Astrocyte (in vitro differentiated cells and primary cell): ENCODE data around the gene GALNT2. TPM values are rescaled to one million over a fixed set of nuclear protein-coding genes. Genes with fewer than 3 reads are reported as not detected.

Experiments
- DNase-seq: peaks from one replicate; pipeline ENCODE4 v3.0.0-alpha.2; 2010; ENCODE audit warnings: low read depth
- FAIRE-seq: peaks from 2 replicates; lab custom pipeline; 2011; peaks lifted over from hg19 to GRCh38; lab: Jason Lieb, UNC
- H2AFZ ChIP-seq: 2 replicates; pipeline ENCODE4 v1.6.0; 2012; ENCODE audit warnings: low read depth, low read length, inconsistent platforms
- H3K27ac ChIP-seq: 2 replicates; pipeline ENCODE4 v1.5.1; 2011; ENCODE audit warnings: low read depth, low read length, inconsistent platforms
- H3K27me3 ChIP-seq: 2 replicates; pipeline ENCODE4 v1.6.0; 2011; ENCODE audit warnings: low read length, inconsistent platforms; ENCODE audit not compliant: insufficient read depth
- H3K36me3 ChIP-seq: 2 replicates; pipeline ENCODE4 v1.5.1; 2011; ENCODE audit warnings: low read length, inconsistent platforms; ENCODE audit not compliant: insufficient read depth
- H3K4me1 ChIP-seq: 2 replicates; pipeline ENCODE4 v1.5.1; 2011; ENCODE audit warnings: low read length, inconsistent platforms; ENCODE audit not compliant: insufficient read depth
- H3K4me2 ChIP-seq: 2 replicates; pipeline ENCODE4 v1.6.0; 2012; ENCODE audit warnings: low read length, inconsistent platforms
- H3K4me3 ChIP-seq: 2 replicates; pipeline ENCODE4 v1.5.1; 2011; ENCODE audit warnings: low read depth, mild to moderate bottlenecking, low read length, inconsistent platforms; ENCODE audit not compliant: insufficient read depth
- H3K79me2 ChIP-seq: 2 replicates; pipeline ENCODE4 v1.6.0; 2012; ENCODE audit warnings: mild to moderate bottlenecking, low read length, inconsistent platforms; ENCODE audit not compliant: insufficient read depth
- H3K9ac ChIP-seq: 2 replicates; pipeline ENCODE4 v1.6.0; 2012; ENCODE audit warnings: mild to moderate bottlenecking, low read length, inconsistent platforms
- H3K9me3 ChIP-seq: 2 replicates; pipeline ENCODE4 v1.5.1; 2012; ENCODE audit warnings: low read depth, mild to moderate bottlenecking, low read length, inconsistent platforms; ENCODE audit not compliant: insufficient read depth
- H4K20me1 ChIP-seq: 2 replicates; pipeline ENCODE4 v1.6.0; 2012; ENCODE audit warnings: low read length, inconsistent platforms; ENCODE audit not compliant: insufficient read depth
- H3K27ac Mint-ChIP-seq: one replicate; pipeline ENCODE4 v1.8.0; 2021; ENCODE audit warnings: mild to moderate bottlenecking, mixed read lengths; ENCODE audit not compliant: unreplicated experiment
- H3K27me3 Mint-ChIP-seq: one replicate; pipeline ENCODE4 v1.8.0; 2021; ENCODE audit warnings: low read depth, mixed read lengths; ENCODE audit not compliant: unreplicated experiment
- H3K36me3 Mint-ChIP-seq: one replicate; pipeline ENCODE4 v1.8.0; 2021; ENCODE audit warnings: low read depth, mixed read lengths; ENCODE audit not compliant: unreplicated experiment
- H3K4me1 Mint-ChIP-seq: one replicate; pipeline ENCODE4 v1.8.0; 2021; ENCODE audit warnings: low read depth, mixed read lengths; ENCODE audit not compliant: unreplicated experiment
- H3K4me3 Mint-ChIP-seq: one replicate; pipeline ENCODE4 v1.8.0; 2021; ENCODE audit warnings: mild to moderate bottlenecking, moderate library complexity, mixed read lengths; ENCODE audit not compliant: unreplicated experiment
- H3K9me3 Mint-ChIP-seq: one replicate; pipeline ENCODE4 v1.8.0; 2021; ENCODE audit warnings: mild to moderate bottlenecking, mixed read lengths; ENCODE audit not compliant: unreplicated experiment
- EZH2 ChIP-seq: IDR thresholded peaks from 2 replicates; pipeline ENCODE4 v1.6.1; 2012; ENCODE audit warnings: mild to moderate bottlenecking, low read length, inconsistent platforms; ENCODE audit not compliant: insufficient read depth
- total RNA-seq: library from RNA; stranded (reverse); gene quantifications from 2 replicates; pipeline ENCODE4 v1.2.1, GENCODE V29; 2021
- TF ChIP-seq, protein P1 (sequence below): IDR thresholded peaks from 2 replicates; pipeline ENCODE4 v1.5.1; 2011; ENCODE audit warnings: low read depth, mild to moderate bottlenecking, inconsistent platforms, low read length, moderate library complexity; ENCODE audit not compliant: insufficient read depth

The GALNT2 gene
- total RNA-seq, 1 donor from 2014 or later = 507 TPM

DNA sequence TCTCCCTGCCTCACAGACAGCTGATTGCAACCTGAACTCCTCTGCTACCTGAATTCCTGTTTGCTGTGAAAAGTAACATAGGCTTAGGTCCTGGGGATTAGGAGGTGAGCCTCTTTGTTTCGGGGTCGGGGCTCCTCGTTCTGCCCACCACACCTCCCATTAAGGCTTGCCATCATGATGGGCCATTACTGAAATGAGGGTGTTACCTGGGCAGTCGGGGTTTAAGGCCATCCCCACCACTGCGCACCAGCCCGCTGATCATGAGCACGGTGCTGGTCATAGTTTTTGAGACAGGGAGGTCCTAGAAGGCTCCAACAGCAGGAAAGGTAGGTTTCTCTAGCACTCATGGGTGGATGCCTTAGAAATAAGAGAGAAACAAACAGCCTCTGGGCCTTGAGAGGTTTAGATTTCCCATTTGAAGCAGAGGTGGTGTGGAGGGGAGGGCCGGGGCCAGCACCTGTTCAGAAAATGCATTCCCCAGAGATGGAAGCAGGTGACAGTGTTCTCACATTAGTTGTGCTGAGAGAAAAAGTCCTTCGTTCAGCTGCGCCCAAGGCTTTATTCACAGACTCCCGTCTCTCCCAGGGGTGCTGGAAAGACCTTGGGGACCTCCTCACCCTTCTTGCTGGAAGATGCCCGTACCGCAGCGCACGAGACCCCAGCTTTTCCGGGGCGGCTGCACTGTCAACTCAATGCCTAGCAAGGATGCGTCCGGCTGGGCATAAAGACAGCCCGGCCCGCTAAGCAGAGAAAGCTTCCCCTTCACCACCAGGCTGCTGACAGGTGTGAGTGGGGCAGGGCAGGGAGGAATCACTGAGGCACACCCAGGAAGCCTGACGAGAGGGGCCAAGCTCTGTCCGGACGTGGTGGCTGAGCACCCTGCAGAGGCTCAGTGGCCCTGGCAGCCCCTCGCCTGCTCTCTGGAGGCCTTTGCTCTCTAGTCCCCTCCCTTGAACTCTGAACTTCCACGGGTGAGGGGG, 233.6 kb downstream of the GALNT2 start:
- Mint-ChIP-seq H3K9me3 (peaks cover 2% of the 10 kb centered on the region), H3K4me1 (peaks cover 6% of the 10 kb centered on the region), H3K36me3 (no peaks in the 10 kb centered on the region), H3K27me3 (peaks cover 21% of the 10 kb centered on the region), H3K4me3 (no peak overlapping the region), H3K27ac (no peak overlapping the region)
- Histone ChIP-seq H4K20me1 (no peaks in the 10 kb centered on the region), H3K36me3 (no peaks in the 10 kb centered on the region), H3K9ac (no peak overlapping the region), H3K27ac (no peak overlapping the region), H2AFZ (no peak overlapping the region), H3K27me3 (no peaks in the 10 kb centered on the region), H3K4me3 (no peak overlapping the region), H3K4me2 (no peak overlapping the region), H3K4me1 (peaks cover 3% of the 10 kb centered on the region), H3K79me2 (no peaks in the 10 kb centered on the region), H3K9me3 (no peaks in the 10 kb centered on the region)
- TF ChIP-seq EZH2 = no peak
- TF ChIP-seq, protein P1, sequence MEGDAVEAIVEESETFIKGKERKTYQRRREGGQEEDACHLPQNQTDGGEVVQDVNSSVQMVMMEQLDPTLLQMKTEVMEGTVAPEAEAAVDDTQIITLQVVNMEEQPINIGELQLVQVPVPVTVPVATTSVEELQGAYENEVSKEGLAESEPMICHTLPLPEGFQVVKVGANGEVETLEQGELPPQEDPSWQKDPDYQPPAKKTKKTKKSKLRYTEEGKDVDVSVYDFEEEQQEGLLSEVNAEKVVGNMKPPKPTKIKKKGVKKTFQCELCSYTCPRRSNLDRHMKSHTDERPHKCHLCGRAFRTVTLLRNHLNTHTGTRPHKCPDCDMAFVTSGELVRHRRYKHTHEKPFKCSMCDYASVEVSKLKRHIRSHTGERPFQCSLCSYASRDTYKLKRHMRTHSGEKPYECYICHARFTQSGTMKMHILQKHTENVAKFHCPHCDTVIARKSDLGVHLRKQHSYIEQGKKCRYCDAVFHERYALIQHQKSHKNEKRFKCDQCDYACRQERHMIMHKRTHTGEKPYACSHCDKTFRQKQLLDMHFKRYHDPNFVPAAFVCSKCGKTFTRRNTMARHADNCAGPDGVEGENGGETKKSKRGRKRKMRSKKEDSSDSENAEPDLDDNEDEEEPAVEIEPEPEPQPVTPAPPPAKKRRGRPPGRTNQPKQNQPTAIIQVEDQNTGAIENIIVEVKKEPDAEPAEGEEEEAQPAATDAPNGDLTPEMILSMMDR = no peak
- DNase-seq = no peak
- no peak for FAIRE-seq

- H3K27ac Mint-ChIP-seq = no peak overlapping the region
- Histone ChIP-seq H3K9me3 (no peaks in the 10 kb centered on the region), H3K4me2 (no peak overlapping the region), H3K4me1 (peaks cover 3% of the 10 kb centered on the region), H3K27ac (no peak overlapping the region), H4K20me1 (no peaks in the 10 kb centered on the region), H3K79me2 (no peaks in the 10 kb centered on the region), H2AFZ (no peak overlapping the region), H3K9ac (no peak overlapping the region), H3K27me3 (no peaks in the 10 kb centered on the region), H3K4me3 (no peak overlapping the region), H3K36me3 (no peaks in the 10 kb centered on the region)
- peaks cover 21% of the 10 kb centered on the region for H3K27me3 Mint-ChIP-seq
- peaks cover 2% of the 10 kb centered on the region for H3K9me3 Mint-ChIP-seq
- H3K4me1 Mint-ChIP-seq = peaks cover 6% of the 10 kb centered on the region
- no peak overlapping the region for H3K4me3 Mint-ChIP-seq
- DNase-seq (no peak), FAIRE-seq (no peak)
- TF ChIP-seq, protein P1 = no peak
- no peak for TF ChIP-seq EZH2
- no peaks in the 10 kb centered on the region for H3K36me3 Mint-ChIP-seq
These were observed 234.3 kb downstream of the GALNT2 start for GRCh38 chr1:230301322-230301721.

DNA sequence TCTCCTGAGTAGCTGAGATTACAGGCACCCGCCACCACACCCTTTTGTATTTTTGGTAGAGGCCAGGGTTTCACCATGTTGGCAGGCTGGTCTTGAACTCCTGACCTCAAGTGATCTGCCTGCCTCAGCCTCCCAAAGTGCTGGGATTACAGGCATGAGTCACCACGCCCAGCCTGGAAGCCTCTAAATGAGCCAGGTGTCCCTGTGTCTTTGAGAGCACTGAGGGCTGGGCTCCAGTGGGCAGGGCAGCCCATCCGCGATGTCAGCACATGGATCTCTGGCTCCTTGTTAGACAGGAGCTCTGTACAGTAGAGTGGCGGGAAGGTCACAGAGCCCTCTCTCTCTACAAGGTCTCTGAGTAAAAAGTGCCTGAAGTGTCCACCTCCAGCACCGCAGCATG, 234.8 kb downstream of the GALNT2 start:
- Histone ChIP-seq H3K27ac (no peak overlapping the region), H3K4me3 (no peak overlapping the region), H3K9ac (no peak overlapping the region), H3K36me3 (no peaks in the 10 kb centered on the region), H4K20me1 (no peaks in the 10 kb centered on the region), H3K4me2 (no peak overlapping the region), H3K9me3 (no peaks in the 10 kb centered on the region), H3K79me2 (no peaks in the 10 kb centered on the region), H2AFZ (no peak overlapping the region), H3K27me3 (no peaks in the 10 kb centered on the region), H3K4me1 (peaks cover 3% of the 10 kb centered on the region)
- Mint-ChIP-seq H3K4me1 (peaks cover 6% of the 10 kb centered on the region), H3K27me3 (peaks cover 19% of the 10 kb centered on the region), H3K9me3 (peaks cover 2% of the 10 kb centered on the region), H3K36me3 (no peaks in the 10 kb centered on the region), H3K4me3 (no peak overlapping the region), H3K27ac (no peak overlapping the region)
- no peak for DNase-seq
- no peak for FAIRE-seq
- no peak for TF ChIP-seq EZH2
- TF ChIP-seq, protein P1 = no peak
